Activated CD4-positive, alpha-beta T cell treated with anti-CD3 and anti-CD28 coated beads, Interleukin-2, amount 10 ng/mL, durations not matched to agents 7 days and 5 days (primary cell): ENCODE measurements around the gene ATP5F1E. TPM values are rescaled to one million over a fixed set of nuclear protein-coding genes. Genes with fewer than 3 reads are reported as not detected.

Experiments used
- CTCF ChIA-PET: fragments of 350-600 bp; sonication (Branson Sonifier 250); formaldehyde crosslinking; loops from one replicate; lab custom pipeline; 2021; ENCODE audit warnings: antibody characterized with exemption; lab: Charles Lee
- POLR2A ChIA-PET: fragments of 350-600 bp; sonication (Branson Sonifier 250); formaldehyde crosslinking; loops from one replicate; lab custom pipeline; 2021; ENCODE audit warnings: antibody characterized with exemption; lab: Charles Lee
- DNase-seq: peaks from one replicate; pipeline ENCODE4 v3.0.0-alpha.2; 2020
- H3K27ac Mint-ChIP-seq: one replicate; pipeline ENCODE4 v1.8.0; 2021; ENCODE audit warnings: mild to moderate bottlenecking, moderate library complexity, mixed read lengths
- H3K27me3 Mint-ChIP-seq: one replicate; pipeline ENCODE4 v1.8.0; 2021; ENCODE audit warnings: mixed read lengths
- H3K36me3 Mint-ChIP-seq: one replicate; pipeline ENCODE4 v1.8.0; 2021; ENCODE audit warnings: low read depth, mixed read lengths
- H3K4me1 Mint-ChIP-seq: one replicate; pipeline ENCODE4 v1.8.0; 2021; ENCODE audit warnings: mixed read lengths
- H3K4me3 Mint-ChIP-seq: one replicate; pipeline ENCODE4 v1.8.0; 2021; ENCODE audit warnings: mild to moderate bottlenecking, moderate library complexity, mixed read lengths
- H3K9me3 Mint-ChIP-seq: one replicate; pipeline ENCODE4 v1.8.0; 2021; ENCODE audit warnings: mixed read lengths
- total RNA-seq, 2 experiments: library from RNA; stranded (reverse); gene quantifications; one replicate each; pipeline ENCODE4 v1.2.3, GENCODE V29; 2021

ATP5F1E gene
- total RNA-seq, 2 experiments from 2014 or later: 98.1 to 101 TPM

GRCh38 chr20:58976061-58976730 is 55.9 kb downstream of the ATP5F1E start:
- CTCF ChIA-PET: interaction anchor here (0.6 kb wide), 1 partner anchor 1476 kb away, joined by 4 read pairs; no protein-coding TSS in a partner anchor
- Mint-ChIP-seq H3K27ac (no peak overlapping the region), H3K36me3 (no peaks in the 10 kb centered on the region), H3K4me3 (no peak overlapping the region), H3K4me1 (peaks cover 1% of the 10 kb centered on the region), H3K9me3 (peaks cover 10% of the 10 kb centered on the region), H3K27me3 (peaks cover 12% of the 10 kb centered on the region)
- no peak for DNase-seq
- POLR2A ChIA-PET: no interaction called here

Other genes starting within 250 kb of the ATP5F1E start
- 1 to 10 TPM in 1 of 2 experiments, under 1 TPM in 1; 0.96 to 1.5 TPM for gene GNAS-AS1, start 181.4 kb downstream of the ATP5F1E start, total RNA-seq
- 1,000 to 10,000 TPM; 1,022 to 1,326 TPM for gene GNAS, start 179.6 kb downstream of the ATP5F1E start, total RNA-seq
- 10 to 100 TPM; 90.1 to 98.2 TPM for gene NELFCD, start 51.1 kb downstream of the ATP5F1E start, total RNA-seq
- 10 to 100 TPM; 48.2 to 53.3 TPM for gene CTSZ, start 25.1 kb downstream of the ATP5F1E start, total RNA-seq
- not detected for gene TUBB1, start 12.9 kb downstream of the ATP5F1E start, total RNA-seq
- 10 to 100 TPM; 66.4 to 82.5 TPM for gene PRELID3B, start 10.5 kb upstream of the ATP5F1E start, total RNA-seq
- gene ZNF831, start 131.5 kb upstream of the ATP5F1E start, total RNA-seq: 10 to 100 TPM; 10.3 to 10.4 TPM